Cerebellar cortex (tissue), 1 donor: ENCODE measurements around the gene CYB561.

ENCODE experiments used
- DNase-seq: peaks from one replicate; pipeline ENCODE4 v3.0.0-alpha.2; 2015; ENCODE audit warnings: low spot score

The CYB561 gene

GRCh38 chr17:63448655-63449054 is 2.5 kb upstream of the CYB561 start:
- no peak for DNase-seq

GRCh38 chr17:63447471-63448009 is 1.4 kb upstream of the CYB561 start:
- DNase-seq, result no peak

GRCh38 chr17:63446753-63447470 is 806 bp upstream of the CYB561 start:
- DNase-seq, result no peak

- no peak for DNase-seq
These were observed 544 bp downstream of the CYB561 start for GRCh38 chr17:63445571-63445953.

- no peak for DNase-seq
These were observed 1.0 kb downstream of the CYB561 start for GRCh38 chr17:63445065-63445464.

- DNase-seq, result no peak
These were observed 1.6 kb downstream of the CYB561 start for GRCh38 chr17:63444457-63444856.

GRCh38 chr17:63443053-63443452 is 3.1 kb downstream of the CYB561 start:
- no peak for DNase-seq

GRCh38 chr17:63442549-63443035 is 3.5 kb downstream of the CYB561 start:
- peak; percentile 28 for DNase-seq

- DNase-seq, result no peak
These were observed 4.0 kb downstream of the CYB561 start for GRCh38 chr17:63442074-63442473.

- DNase-seq, result no peak
These were observed 4.5 kb downstream of the CYB561 start for GRCh38 chr17:63441654-63442053.

- DNase-seq, result no peak
These were observed 5.3 kb downstream of the CYB561 start for GRCh38 chr17:63440770-63441335.

- DNase-seq, result no peak
These were observed 5.9 kb downstream of the CYB561 start for GRCh38 chr17:63440127-63440769.

- DNase-seq, result no peak
These were observed 6.4 kb downstream of the CYB561 start for GRCh38 chr17:63439687-63440086.

GRCh38 chr17:63438092-63439051 is 7.7 kb downstream of the CYB561 start:
- no peak for DNase-seq

- no peak for DNase-seq
These were observed 8.6 kb downstream of the CYB561 start for GRCh38 chr17:63437287-63438091.

GRCh38 chr17:63436523-63437110 is 9.5 kb downstream of the CYB561 start:
- DNase-seq, result peak; percentile 15

- no peak for DNase-seq
These were observed 10.2 kb downstream of the CYB561 start for GRCh38 chr17:63435681-63436522.

- DNase-seq, result peak; percentile 13
These were observed 11.0 kb downstream of the CYB561 start for GRCh38 chr17:63434951-63435571.
